H4 (cell line): Measurements from ENCODE around the gene PPP3CA. TPM values are rescaled to one million over a fixed set of nuclear protein-coding genes. Genes with fewer than 3 reads are reported as not detected.
A peak's percentile ranks its signal among the peaks of the same experiment; 100 is the strongest.

Experiments
- DNase-seq: peaks from one replicate; pipeline ENCODE4 v3.0.0-alpha.2; 2015; ENCODE audit warnings: low spot score
- total RNA-seq: library from RNA; depleted of rRNA; stranded (reverse); fragments of >200 nt; shearing (Covaris generic); gene quantifications from 2 replicates; pipeline ENCODE4 v1.2.3, GENCODE V29; 2014

Gene PPP3CA
- total RNA-seq, 1 experiment from 2014 or later, result 36.8 TPM

DNA sequence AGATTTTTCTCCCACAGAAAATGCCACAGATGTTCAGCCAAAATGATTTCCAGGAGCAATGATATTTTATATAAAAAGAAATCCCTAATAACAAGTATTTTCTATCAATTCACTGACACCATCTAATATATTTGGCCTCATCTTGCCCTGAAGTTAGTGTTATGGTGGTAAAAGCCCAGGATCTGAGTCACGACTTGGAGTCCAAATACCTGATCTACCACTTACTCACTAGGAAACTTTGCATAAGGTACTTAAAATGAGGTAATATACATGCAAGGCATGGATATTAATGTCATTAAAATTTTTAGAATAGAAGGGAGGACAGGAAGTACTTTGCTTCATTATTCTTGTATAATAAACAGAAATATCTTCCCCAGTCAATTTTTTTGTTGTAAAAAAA is 16.3 kb downstream of the PPP3CA start:
- no peak for DNase-seq

GRCh38 chr4:101329592-101329991 is 17.7 kb downstream of the PPP3CA start:
- no peak for DNase-seq

DNA sequence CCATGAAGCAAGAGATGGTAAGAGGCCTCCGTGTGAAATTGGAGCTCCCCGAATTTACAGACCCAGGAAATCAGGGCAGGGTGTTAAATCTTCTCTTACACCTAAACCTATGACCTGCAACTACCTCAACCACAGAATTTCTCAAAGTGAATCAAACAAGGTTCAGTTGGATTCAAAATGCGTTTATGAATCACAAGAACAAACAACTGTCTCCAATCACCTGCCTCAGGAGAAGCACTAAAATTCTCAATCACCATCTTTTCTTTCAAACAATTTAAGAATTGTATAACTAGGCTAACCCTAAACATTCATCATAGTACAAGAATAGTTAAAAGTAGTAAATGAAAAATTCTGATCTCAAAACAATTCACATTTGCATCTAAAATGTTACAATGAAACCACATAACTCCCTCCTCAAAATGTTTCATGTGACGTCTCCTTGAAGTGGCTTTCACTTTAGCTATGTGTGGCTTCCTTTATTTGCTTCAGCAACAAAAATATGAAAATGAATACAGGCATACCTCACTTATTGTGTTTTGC is 19.2 kb downstream of the PPP3CA start:
- DNase-seq, result no peak

DNA sequence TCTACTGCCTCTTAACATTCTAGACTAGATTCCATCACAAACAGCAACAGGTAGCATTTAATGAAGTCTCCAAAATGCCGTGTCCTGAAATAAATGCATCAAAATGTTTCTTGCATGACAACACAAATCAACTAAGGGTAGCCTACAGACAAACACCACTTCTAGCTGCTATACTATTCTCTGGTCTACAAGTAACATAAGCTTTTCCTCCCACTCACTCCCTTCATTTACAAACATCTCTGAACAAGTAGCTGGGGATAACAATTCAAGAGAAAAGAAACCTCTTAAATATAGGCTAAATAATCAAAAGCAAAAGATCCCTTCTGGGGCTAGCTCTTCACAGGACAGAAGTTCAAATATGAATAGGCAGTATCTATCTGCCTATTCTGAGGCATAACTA is 20.8 kb downstream of the PPP3CA start:
- no peak for DNase-seq

DNA sequence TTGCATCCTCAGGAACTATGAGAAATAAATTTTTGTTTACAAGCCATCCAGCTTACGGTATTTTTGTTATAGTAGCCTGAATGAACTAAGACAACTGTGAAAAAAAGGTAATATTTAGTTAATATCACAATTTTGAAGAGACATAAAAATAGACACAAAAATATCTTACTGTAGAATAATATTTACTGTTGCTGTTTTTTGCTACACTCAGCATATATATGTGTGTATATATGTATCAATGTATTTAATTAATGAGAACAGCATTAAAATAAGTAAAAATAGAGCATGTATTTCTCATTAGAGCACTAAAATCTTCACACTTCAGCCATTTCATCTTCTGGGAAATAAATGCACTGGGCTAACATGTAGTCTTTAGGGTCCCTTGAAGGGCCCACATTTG is 24.6 kb downstream of the PPP3CA start:
- no peak for DNase-seq

- no peak for DNase-seq
Observed at GRCh38 chr4:101321481-101322042, 25.8 kb downstream of the PPP3CA start.

DNA sequence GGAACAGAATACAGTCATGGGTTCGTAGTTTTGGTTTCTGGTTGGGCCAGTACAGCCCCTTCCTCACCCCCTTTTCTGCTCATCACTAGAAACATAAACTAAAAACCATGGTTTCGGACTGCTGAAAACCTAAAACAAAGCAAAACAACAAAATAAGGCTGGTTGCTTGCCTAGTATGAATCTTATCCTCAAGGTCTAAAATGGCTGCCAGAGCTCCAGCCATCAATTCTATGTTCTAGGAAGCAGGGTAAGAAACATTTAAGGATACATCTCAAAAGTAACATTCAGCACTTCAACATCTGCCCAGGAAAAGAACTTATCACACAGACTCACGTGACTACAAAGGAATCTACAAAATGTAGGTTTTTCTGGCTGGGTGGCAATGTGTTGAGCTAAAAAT is 31.5 kb downstream of the PPP3CA start:
- no peak for DNase-seq

DNA sequence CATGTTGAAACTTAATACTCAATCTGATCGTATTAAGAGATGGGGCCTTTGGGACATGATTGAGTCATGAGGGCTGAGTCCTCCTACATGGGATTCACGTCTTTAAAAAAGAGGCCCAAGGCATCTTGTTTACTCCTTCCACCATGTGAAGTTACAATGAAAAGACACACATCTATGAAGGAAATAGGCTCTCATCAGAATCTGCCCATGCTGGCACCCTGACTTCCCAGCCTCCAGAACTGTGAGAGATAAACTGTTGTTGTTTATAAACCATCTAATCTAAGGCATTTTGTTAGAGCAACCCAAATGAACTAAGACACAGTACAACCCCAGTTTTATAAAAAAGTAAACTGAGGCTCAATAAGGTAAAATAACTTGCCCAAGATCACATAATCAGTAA is 32.3 kb downstream of the PPP3CA start:
- DNase-seq, result no peak

- DNase-seq, result no peak
Observed at GRCh38 chr4:101309925-101310324, 37.4 kb downstream of the PPP3CA start.

DNA sequence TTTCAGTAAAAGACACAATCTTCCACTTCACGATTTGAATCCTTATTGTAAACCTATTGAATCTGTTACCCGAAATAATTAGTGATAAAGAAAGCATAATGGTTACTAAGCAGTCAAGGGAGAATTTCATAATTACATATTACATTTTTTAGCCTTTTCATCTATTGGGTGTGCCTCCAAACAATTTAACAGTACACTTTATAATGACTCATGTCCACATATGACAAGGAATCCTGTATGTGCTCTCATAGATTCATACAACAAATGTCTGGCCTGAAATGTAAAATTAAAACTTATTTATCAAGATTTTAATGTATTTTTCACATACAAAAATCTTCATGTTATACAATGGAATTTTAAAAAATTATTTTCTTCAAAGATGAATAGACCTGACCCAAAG is 39.4 kb downstream of the PPP3CA start:
- DNase-seq, result no peak

DNA sequence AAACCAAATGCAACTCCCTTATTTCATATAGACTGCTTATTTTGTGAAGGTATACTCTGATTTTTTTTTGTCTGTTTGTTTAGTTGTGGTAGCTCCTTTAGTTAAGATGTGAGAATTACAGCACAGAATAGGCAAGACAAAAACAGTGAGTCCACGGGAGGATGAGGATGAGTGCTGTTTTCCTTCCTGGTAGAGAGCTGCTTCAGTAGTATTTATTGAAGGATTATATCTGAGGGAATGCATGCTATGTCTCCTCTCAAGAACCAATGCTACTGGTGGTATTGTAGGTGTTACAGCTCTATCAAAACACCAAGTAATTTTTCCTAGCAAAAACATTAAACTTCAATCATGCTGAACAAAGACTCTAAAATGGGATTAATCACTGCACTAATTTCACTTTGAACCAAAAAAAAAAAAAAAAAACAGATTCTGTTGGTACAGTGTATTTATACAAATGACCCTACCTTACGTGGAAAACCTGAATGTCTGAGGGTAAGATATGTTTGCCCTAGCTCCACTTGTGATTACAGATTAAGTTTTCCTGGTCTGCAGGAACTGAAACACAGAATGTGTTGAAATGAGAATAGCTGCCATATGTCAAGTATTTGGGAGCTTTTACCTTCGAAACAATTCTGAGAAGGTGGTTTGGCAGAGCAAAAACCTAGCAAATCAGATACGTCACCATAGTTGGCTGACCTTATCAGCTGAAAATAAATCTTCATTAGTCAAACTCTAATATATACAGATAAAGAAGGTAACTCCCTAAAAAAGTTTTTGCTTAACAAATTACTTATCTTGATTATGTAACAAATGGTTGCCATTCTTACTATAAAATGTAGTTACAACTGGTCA is 40.3 kb downstream of the PPP3CA start:
- DNase-seq, result no peak

DNA sequence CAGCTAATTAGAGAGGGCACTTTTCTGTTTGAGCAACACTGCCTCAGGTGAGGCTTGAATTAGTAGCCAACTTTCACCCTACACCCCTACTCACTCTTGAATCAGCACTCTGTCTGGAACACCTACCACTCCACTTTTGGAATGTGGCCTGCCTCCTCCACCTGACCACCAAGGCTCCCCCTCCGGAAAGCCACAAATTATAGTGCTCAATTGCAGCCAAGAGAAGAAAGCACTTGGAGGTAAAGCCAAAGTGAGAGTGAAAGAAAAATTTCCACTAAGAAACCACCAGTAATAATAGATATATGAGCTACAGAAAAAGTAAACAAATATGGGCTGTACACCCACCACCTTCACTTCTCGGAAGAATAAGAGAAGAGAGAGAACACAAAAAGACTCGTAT is 41.1 kb downstream of the PPP3CA start:
- DNase-seq, result peak; percentile 82

GRCh38 chr4:101304916-101305315 is 42.4 kb downstream of the PPP3CA start:
- peak; percentile 85 for DNase-seq

DNA sequence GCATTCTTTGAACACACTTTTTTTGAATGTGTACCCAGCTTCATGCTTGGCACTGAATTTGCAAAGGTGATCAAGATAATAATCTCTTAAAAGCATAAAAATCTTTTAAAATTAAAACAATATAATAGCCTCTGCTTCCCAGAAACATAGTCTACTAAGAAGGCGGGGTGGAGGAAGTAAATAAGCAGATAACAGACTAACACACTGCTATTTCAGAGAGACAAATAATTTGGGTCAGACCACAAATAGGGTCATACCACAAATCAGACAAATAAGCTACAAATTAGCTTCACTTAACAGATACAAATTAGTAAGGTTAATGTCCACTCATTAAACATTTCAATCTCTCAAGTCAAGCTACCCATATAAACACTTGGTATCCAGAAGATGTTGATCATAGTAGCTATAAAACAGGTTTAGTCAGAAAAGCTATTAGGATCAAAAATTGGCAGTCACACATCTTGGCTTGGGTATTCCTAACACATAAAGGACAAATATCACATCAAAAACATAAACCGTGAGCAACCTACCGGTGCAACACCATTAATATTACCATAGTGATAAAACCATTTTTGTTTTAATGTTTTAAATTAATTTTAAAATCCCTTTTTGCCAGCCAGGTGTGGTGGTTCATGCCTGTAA is 47.3 kb downstream of the PPP3CA start:
- DNase-seq, result no peak

- no peak for DNase-seq
Observed at GRCh38 chr4:101299021-101299420, 48.3 kb downstream of the PPP3CA start.

GRCh38 chr4:101295691-101296090 is 51.6 kb downstream of the PPP3CA start:
- DNase-seq, result no peak

DNA sequence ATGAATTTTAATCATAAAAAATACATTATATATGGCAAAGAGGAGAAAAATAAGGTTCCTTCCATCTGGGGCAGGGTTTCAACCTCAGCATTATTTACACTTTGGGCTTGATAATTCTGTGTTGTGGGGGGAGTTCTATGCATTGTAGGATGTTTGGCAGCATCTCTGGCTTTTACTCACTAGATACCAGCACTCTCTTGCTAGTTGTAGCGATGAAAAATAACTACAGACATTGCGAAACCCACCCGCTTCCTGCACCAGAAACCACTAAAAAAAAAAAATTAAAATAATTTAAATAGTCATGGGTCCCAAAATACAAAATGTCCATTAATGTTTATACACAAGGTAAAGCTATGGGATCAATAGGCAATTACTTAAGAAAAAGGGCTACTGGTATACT is 52.7 kb downstream of the PPP3CA start:
- no peak for DNase-seq

DNA sequence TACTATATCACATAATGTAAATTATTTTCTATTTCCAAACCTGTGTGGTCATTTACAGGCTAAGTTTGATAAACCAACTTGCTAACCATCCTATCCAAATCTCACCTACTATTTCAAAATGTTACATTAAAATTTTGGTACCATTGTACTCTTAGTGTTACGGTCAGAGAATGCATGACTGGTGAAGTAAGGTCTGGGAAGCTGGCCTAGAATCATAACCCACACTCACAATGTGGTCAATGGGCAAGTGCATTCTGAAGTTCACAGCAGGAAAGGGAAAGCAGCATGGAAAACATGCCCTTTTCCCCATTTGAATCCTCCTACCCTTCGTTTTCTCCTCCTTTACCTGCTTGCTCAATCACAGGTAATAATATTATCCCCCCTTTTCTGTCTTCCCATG is 54.4 kb downstream of the PPP3CA start:
- DNase-seq, result no peak

DNA sequence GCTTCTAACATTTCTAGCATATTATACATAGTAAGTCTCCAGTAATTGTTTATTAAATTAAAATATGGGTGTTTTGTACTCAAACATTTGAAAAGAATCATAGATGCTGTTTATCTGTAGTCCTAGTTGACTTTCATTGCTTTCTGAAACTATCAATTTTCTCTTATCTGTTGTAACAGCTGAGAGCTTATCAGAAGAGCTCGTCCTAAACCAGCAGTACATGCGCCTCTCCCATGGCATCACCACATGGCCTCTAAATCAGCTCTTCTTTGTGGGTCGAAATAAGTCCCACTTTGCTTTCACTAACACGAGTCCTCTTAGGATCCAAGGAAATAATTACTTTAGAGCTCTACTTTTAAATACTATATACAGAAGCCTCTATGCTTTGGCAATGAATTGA is 55.1 kb downstream of the PPP3CA start:
- no peak for DNase-seq

DNA sequence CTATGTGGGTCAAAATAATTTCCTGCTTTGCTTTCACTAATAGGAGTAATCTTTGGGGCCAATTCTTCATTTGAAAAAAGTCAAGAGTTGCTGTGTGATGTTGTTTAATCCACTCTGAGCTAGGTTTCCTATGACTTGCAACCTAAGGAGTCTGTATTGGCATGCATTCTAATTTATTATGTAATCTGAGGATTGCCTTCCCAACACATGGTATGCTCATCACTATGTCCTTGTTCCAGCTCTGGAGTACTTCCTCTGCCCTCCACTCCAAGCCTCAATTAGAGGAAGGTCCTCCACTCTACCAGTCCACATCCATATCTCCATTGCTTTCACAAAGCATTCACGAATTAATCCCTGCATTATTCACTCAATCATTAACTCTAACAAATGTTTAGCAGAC is 56.1 kb downstream of the PPP3CA start:
- no peak for DNase-seq

DNA sequence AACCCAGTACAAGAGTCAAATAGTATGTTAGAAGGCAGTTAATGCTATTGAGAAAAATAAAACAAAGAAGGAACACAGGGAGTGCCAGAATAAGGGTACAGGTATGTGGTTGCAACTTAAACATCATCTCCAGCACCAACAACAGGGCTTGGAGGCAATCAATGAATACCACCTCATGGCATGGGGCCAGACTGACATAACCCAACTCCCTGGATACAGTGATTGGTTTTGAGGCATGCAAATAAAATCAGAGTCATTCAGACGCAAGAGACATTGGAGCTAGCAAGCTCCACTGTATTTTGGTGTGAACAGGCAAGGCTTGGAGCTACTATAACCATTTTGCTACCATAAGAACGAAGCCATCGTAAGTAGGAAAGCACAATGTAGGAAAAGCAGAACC is 56.7 kb downstream of the PPP3CA start:
- no peak for DNase-seq

DNA sequence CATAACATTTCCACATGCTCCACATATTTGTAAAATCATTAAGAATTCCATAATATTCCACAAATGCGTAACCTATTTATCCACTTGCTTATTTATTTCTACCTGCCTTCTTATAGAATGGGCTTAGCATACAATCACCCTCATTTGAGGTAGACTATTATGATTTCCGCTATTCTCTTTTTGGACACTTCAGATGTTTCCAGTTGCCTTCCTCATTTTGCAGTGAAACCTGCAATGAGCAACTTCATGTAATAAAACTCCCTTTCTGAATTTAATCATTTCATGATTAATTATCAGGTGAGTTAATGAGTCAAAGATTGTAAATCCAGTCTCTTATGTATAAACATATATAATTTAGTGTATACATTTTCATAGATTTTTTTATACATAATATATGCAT is 58.0 kb downstream of the PPP3CA start:
- no peak for DNase-seq
